SK-N-SH treated with all-trans-retinoic acid at 6 μM for 48 hours (cell line): ENCODE results near the gene NF1.
A peak's percentile ranks its signal among the peaks of the same experiment; 100 is the strongest.
"Not testable (repeated sequence)": the region's sequence is repeated elsewhere in the genome, so short reads cannot be mapped to it uniquely, and the experiment has no call there.

ENCODE experiments used
- ATAC-seq: fragments of 200-7000 bp; cut with Tn5 transposase; 3 replicates; pipeline ENCODE4 v1.9.1; 2020; ENCODE audit warnings: mild to moderate bottlenecking, moderate library complexity
- BACH2 ChIP-seq: fragments of 250-450 bp; sonication (Bioruptor Pico); IDR thresholded peaks from 2 replicates; pipeline ENCODE4 v1.9.0; 2021; ENCODE audit warnings: mild to moderate bottlenecking, borderline replicate concordance
- CSDC2 ChIP-seq: fragments of 250-450 bp; sonication (Bioruptor Pico); IDR thresholded peaks from 2 replicates; pipeline ENCODE4 v1.5.0; 2020; ENCODE audit warnings: mild to moderate bottlenecking, moderate library complexity
- ESRRG ChIP-seq: fragments of 250-450 bp; sonication (Bioruptor Pico); IDR thresholded peaks from 2 replicates; pipeline ENCODE4 v1.6.1; 2021; ENCODE audit warnings: mild to moderate bottlenecking
- GLIS3 ChIP-seq: fragments of 250-450 bp; sonication (Bioruptor Pico); IDR thresholded peaks from 2 replicates; pipeline ENCODE4 v1.5.0; 2020; ENCODE audit warnings: mild to moderate bottlenecking, moderate library complexity
- OSR1 ChIP-seq: fragments of 250-450 bp; sonication (Bioruptor Pico); IDR thresholded peaks from 2 replicates; pipeline ENCODE4 v1.8.0; 2022; ENCODE audit warnings: moderate library complexity, mild to moderate bottlenecking, inconsistent platforms
- PPARA ChIP-seq: fragments of 250-450 bp; sonication (Bioruptor Pico); IDR thresholded peaks from 2 replicates; pipeline ENCODE4 v1.5.0; 2020; ENCODE audit warnings: mild to moderate bottlenecking, borderline replicate concordance
- TCF4 ChIP-seq: fragments of 250-450 bp; sonication (Bioruptor Pico); IDR thresholded peaks from 2 replicates; pipeline ENCODE4 v1.8.0; 2021; ENCODE audit warnings: mild to moderate bottlenecking, moderate library complexity, borderline replicate concordance
- TOX ChIP-seq: fragments of 250-450 bp; sonication (Bioruptor Pico); IDR thresholded peaks from 2 replicates; pipeline ENCODE4 v1.8.0; 2021; ENCODE audit warnings: mild to moderate bottlenecking, moderate library complexity, borderline replicate concordance
- ZC3H10 ChIP-seq: fragments of 250-450 bp; sonication (Bioruptor Pico); IDR thresholded peaks from 2 replicates; pipeline ENCODE4 v1.5.1; 2021; ENCODE audit warnings: mild to moderate bottlenecking, moderate library complexity
- ZFP3 ChIP-seq: fragments of 250-450 bp; sonication (Bioruptor Pico); IDR thresholded peaks from 2 replicates; pipeline ENCODE4 v1.5.0; 2020; ENCODE audit warnings: mild to moderate bottlenecking, moderate library complexity
- ZNF565 ChIP-seq: fragments of 450-650 bp; formaldehyde crosslinking; conservative IDR thresholded peaks from 2 replicates; pipeline ENCODE4 v1.5.0; 2020; ENCODE audit warnings: low read depth, mild to moderate bottlenecking, moderate library complexity
- TF ChIP-seq, protein P1 (sequence below): fragments of 250-450 bp; sonication (Bioruptor Pico); IDR thresholded peaks from 2 replicates; pipeline ENCODE4 v1.5.1; 2020; ENCODE audit warnings: low read depth, mild to moderate bottlenecking, moderate library complexity
- TF ChIP-seq, protein P2 (sequence below): fragments of 250-450 bp; sonication (Bioruptor Pico); IDR thresholded peaks from 2 replicates; pipeline ENCODE4 v1.5.0; 2020; ENCODE audit warnings: mild to moderate bottlenecking, moderate library complexity
- TF ChIP-seq, protein P3 (sequence below): fragments of 250-450 bp; sonication (Bioruptor Pico); IDR thresholded peaks from 2 replicates; pipeline ENCODE4 v1.8.0; 2021; ENCODE audit warnings: low read depth, mild to moderate bottlenecking, moderate library complexity, borderline replicate concordance
- TF ChIP-seq, protein P4 (sequence below): fragments of 250-450 bp; sonication (Bioruptor Pico); IDR thresholded peaks from 2 replicates; pipeline ENCODE4 v1.5.1; 2021; ENCODE audit warnings: mild to moderate bottlenecking, moderate library complexity

Gene NF1, protein sequence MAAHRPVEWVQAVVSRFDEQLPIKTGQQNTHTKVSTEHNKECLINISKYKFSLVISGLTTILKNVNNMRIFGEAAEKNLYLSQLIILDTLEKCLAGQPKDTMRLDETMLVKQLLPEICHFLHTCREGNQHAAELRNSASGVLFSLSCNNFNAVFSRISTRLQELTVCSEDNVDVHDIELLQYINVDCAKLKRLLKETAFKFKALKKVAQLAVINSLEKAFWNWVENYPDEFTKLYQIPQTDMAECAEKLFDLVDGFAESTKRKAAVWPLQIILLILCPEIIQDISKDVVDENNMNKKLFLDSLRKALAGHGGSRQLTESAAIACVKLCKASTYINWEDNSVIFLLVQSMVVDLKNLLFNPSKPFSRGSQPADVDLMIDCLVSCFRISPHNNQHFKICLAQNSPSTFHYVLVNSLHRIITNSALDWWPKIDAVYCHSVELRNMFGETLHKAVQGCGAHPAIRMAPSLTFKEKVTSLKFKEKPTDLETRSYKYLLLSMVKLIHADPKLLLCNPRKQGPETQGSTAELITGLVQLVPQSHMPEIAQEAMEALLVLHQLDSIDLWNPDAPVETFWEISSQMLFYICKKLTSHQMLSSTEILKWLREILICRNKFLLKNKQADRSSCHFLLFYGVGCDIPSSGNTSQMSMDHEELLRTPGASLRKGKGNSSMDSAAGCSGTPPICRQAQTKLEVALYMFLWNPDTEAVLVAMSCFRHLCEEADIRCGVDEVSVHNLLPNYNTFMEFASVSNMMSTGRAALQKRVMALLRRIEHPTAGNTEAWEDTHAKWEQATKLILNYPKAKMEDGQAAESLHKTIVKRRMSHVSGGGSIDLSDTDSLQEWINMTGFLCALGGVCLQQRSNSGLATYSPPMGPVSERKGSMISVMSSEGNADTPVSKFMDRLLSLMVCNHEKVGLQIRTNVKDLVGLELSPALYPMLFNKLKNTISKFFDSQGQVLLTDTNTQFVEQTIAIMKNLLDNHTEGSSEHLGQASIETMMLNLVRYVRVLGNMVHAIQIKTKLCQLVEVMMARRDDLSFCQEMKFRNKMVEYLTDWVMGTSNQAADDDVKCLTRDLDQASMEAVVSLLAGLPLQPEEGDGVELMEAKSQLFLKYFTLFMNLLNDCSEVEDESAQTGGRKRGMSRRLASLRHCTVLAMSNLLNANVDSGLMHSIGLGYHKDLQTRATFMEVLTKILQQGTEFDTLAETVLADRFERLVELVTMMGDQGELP (N-terminal part only)

DNA sequence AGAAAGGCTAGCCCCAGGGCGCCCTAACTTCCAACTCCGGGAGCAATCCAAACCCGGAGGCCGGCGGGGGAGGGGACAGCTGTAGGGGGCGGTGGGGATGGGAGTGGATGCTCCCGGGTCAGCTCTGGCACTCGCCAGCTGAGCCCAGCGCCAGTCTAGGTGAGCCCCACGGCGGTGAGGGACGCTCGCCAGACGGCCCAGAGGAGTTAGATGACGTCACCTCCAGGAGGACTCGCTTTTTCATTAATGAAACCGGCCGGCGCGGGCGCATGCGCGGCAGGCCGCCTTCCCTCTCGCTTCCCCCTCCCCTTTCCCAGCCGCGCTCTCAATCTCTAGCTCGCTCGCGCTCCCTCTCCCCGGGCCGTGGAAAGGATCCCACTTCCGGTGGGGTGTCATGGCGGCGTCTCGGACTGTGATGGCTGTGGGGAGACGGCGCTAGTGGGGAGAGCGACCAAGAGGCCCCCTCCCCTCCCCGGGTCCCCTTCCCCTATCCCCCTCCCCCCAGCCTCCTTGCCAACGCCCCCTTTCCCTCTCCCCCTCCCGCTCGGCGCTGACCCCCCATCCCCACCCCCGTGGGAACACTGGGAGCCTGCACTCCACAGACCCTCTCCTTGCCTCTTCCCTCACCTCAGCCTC is at the start of gene NF1:
TSS of gene NF1 (plus strand) at position 378 of the 636 bp plus-strand sequence. CDS start 333 bp downstream, outside the sequence.
- TF ChIP-seq ZFP3 (peak; percentile 67; the same call in 1 of the 2 replicates), TCF4 (CRISPR knock-in tag) (no peak), ZC3H10 (CRISPR knock-in tag) (no peak), ZNF565 (0 out of 2 replicates have a peak, but pooled peaks have one; percentile 61), ESRRG (CRISPR knock-in tag) (no peak), CSDC2 (CRISPR knock-in tag) (peak; percentile 69; the same call in 1 of the 2 replicates)
- TF ChIP-seq, protein P1, sequence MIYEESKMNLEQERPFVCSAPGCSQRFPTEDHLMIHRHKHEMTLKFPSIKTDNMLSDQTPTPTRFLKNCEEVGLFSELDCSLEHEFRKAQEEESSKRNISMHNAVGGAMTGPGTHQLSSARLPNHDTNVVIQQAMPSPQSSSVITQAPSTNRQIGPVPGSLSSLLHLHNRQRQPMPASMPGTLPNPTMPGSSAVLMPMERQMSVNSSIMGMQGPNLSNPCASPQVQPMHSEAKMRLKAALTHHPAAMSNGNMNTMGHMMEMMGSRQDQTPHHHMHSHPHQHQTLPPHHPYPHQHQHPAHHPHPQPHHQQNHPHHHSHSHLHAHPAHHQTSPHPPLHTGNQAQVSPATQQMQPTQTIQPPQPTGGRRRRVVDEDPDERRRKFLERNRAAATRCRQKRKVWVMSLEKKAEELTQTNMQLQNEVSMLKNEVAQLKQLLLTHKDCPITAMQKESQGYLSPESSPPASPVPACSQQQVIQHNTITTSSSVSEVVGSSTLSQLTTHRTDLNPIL (CRISPR knock-in tag), result peak; percentile 67; the same call in 1 of the 2 replicates
- TF ChIP-seq, protein P2, sequence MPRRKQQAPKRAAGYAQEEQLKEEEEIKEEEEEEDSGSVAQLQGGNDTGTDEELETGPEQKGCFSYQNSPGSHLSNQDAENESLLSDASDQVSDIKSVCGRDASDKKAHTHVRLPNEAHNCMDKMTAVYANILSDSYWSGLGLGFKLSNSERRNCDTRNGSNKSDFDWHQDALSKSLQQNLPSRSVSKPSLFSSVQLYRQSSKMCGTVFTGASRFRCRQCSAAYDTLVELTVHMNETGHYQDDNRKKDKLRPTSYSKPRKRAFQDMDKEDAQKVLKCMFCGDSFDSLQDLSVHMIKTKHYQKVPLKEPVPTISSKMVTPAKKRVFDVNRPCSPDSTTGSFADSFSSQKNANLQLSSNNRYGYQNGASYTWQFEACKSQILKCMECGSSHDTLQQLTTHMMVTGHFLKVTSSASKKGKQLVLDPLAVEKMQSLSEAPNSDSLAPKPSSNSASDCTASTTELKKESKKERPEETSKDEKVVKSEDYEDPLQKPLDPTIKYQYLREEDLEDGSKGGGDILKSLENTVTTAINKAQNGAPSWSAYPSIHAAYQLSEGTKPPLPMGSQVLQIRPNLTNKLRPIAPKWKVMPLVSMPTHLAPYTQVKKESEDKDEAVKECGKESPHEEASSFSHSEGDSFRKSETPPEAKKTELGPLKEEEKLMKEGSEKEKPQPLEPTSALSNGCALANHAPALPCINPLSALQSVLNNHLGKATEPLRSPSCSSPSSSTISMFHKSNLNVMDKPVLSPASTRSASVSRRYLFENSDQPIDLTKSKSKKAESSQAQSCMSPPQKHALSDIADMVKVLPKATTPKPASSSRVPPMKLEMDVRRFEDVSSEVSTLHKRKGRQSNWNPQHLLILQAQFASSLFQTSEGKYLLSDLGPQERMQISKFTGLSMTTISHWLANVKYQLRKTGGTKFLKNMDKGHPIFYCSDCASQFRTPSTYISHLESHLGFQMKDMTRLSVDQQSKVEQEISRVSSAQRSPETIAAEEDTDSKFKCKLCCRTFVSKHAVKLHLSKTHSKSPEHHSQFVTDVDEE (CRISPR knock-in tag), result peak; percentile 56; the same call in 1 of the 2 replicates
- ATAC-seq, result peak; percentile 91

DNA sequence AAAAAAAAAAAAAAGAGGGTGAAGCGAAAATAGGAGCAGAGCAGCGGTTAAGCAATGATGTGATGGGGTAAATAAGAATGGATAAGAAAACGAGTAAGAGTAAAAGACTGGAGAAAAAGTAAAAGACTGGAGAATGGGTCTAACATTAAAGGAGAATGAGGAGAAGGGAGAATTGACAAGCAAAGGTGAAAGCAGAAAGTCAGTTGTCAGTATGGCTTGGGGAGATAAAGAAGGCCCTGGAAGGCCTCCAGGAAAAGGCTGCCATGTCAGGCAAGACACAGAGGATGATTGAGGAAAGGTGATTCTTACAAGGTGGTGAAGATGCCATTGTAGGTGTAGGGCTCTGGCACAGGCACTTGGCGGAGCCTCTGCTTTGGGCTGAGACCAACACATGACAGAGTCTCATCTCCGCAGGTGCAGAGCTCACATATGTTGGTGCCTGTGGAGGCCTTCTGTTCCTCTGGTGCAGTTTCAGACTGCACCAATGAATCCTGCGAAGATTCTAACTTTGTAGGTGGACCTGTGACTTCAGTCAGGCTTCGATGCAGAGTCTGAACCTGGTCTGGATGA is 47.8 kb upstream of the NF1 start:
- not testable (repeated sequence) for ATAC-seq

DNA sequence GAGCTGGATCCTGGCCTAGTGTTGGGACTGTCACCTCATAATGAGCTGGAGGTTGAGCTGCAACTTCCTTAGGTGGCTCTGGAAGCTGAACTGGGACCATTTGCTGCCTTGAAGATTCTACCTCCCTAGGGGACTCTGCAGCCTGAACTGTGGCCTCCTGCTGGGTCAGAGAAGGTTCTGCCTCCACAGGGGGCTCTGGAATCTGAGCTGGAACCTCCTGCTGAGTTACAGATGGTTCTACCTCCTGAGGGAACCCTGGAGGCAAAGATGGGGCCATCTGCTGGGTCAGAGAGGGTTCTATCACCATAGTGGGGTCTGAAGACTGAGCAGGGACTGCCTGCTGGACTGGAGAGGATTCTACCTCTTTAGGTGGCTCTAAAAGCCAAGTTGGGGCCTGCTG is 46.6 kb upstream of the NF1 start:
- ATAC-seq, result no peak
- TF ChIP-seq TCF4 (CRISPR knock-in tag), result no peak
- TF ChIP-seq, protein P3, sequence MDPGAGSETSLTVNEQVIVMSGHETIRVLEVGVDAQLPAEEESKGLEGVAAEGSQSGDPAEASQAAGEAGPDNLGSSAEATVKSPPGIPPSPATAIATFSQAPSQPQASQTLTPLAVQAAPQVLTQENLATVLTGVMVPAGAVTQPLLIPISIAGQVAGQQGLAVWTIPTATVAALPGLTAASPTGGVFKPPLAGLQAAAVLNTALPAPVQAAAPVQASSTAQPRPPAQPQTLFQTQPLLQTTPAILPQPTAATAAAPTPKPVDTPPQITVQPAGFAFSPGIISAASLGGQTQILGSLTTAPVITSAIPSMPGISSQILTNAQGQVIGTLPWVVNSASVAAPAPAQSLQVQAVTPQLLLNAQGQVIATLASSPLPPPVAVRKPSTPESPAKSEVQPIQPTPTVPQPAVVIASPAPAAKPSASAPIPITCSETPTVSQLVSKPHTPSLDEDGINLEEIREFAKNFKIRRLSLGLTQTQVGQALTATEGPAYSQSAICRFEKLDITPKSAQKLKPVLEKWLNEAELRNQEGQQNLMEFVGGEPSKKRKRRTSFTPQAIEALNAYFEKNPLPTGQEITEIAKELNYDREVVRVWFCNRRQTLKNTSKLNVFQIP (CRISPR knock-in tag), result no peak
- TF ChIP-seq OSR1 (CRISPR knock-in tag), result no peak
- TF ChIP-seq TOX (CRISPR knock-in tag), result no peak
- no peak for TF ChIP-seq ZNF565
- TF ChIP-seq GLIS3 (CRISPR knock-in tag), result no peak
- TF ChIP-seq, protein P2 (CRISPR knock-in tag), result no peak
- TF ChIP-seq CSDC2 (CRISPR knock-in tag), result no peak

DNA sequence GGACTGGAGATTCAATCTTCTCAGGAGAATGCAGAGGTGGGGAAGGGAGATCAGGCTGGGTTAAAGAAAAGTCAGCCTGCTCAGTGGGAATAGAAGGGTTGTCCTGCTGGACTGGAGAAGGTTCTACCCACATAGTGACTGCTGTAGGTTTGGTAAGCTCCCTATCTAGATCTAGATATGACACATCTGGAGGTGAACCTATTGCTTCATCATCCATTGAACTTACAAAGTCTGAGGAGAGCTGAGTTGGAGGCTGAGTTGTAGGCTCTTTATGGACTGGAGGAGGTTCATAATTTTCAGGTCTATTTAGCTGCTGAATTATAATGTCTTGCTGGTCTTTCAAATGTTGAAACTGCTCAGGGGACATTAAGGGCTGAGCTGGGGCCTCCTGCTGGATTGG is 46.0 kb upstream of the NF1 start:
- no peak for TF ChIP-seq OSR1 (CRISPR knock-in tag)
- TF ChIP-seq GLIS3 (CRISPR knock-in tag), result no peak
- TF ChIP-seq BACH2, result no peak
- TF ChIP-seq, protein P4, sequence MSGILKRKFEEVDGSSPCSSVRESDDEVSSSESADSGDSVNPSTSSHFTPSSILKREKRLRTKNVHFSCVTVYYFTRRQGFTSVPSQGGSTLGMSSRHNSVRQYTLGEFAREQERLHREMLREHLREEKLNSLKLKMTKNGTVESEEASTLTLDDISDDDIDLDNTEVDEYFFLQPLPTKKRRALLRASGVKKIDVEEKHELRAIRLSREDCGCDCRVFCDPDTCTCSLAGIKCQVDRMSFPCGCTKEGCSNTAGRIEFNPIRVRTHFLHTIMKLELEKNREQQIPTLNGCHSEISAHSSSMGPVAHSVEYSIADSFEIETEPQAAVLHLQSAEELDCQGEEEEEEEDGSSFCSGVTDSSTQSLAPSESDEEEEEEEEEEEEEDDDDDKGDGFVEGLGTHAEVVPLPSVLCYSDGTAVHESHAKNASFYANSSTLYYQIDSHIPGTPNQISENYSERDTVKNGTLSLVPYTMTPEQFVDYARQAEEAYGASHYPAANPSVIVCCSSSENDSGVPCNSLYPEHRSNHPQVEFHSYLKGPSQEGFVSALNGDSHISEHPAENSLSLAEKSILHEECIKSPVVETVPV, result no peak
- TF ChIP-seq PPARA, result no peak
- TF ChIP-seq, protein P1 (CRISPR knock-in tag), result no peak
- TF ChIP-seq TCF4 (CRISPR knock-in tag), result no peak
- no peak for ATAC-seq
